AG04450 (cell line): ENCODE data around the gene MAPK13. TPM values are rescaled to one million over a fixed set of nuclear protein-coding genes. Genes with fewer than 3 reads are reported as not detected.
A peak's percentile ranks its signal among the peaks of the same experiment; 100 is the strongest.

ENCODE experiments used
- CTCF ChIA-PET: fragments of 300-600, 350-600 bp; formaldehyde crosslinking; extraction: SDS; loops from one replicate; lab custom pipeline; 2022; ENCODE audit warnings: antibody characterized with exemption, inconsistent platforms; lab: Charles Lee
- POLR2A ChIA-PET: fragments of 350-600 bp; formaldehyde crosslinking; extraction: SDS; loops from one replicate; lab custom pipeline; 2021; ENCODE audit warnings: antibody characterized with exemption, inconsistent platforms; lab: Yijun Ruan, JAX
- DNase-seq: peaks from one replicate; pipeline ENCODE4 v3.0.0-alpha.2; 2011; ENCODE audit warnings: low read depth, low spot score
- H3K27ac ChIP-seq: one replicate; pipeline ENCODE4 v1.5.1; 2012; ENCODE audit warnings: low read depth, low read length, control low read depth
- H3K27me3 ChIP-seq: one replicate; pipeline ENCODE4 v1.6.0; 2012; ENCODE audit warnings: low read length; ENCODE audit not compliant: control insufficient read depth, insufficient read depth
- H3K4me3 ChIP-seq: 2 replicates; pipeline ENCODE4 v1.5.1; 2011; ENCODE audit warnings: mild to moderate bottlenecking, low read depth, low read length, control low read depth
- H3K9me3 ChIP-seq: 2 replicates; pipeline ENCODE4 v1.5.1; 2012; ENCODE audit warnings: low read length; ENCODE audit not compliant: control insufficient read depth, insufficient read depth
- polyA plus RNA-seq: library from polyadenylated mRNA; depleted of rRNA; stranded (reverse); fragments of >200 nt; gene quantifications from 2 replicates; pipeline ENCODE4 v1.2.3, GENCODE V29; 2011
- TF ChIP-seq, protein P1 (sequence below): IDR thresholded peaks from 2 replicates; pipeline ENCODE4 v1.5.1; 2011; ENCODE audit warnings: low read depth, low read length, control low read depth, inconsistent platforms

The MAPK13 gene
- polyA plus RNA-seq, 1 experiment: 3.8 TPM

DNA sequence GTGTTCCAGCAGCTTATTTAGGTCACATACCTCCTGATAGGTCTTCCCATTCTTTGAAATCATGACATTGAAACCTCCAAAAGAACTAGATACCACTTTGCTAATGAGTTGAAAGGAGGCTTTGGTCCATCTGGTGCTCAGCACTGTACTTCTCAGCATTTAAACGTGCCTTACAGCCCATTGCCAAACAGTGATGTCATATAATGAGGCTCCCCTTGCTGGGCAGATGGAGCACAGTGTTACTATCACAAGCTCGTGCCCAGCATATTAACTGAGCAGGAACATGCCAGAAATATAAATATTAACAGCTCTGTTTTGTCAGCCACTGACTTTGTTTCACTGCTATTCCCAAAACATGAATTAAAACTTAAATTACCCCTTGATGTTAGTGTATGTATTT is 25.5 kb upstream of the MAPK13 start:
- 0 out of 2 replicates have a peak, but pooled peaks cover 3% of the 10 kb centered on the region for H3K9me3 ChIP-seq
- no peak for DNase-seq
- POLR2A ChIA-PET: no interaction called here
- H3K27ac ChIP-seq: no peak overlapping the region
- no peaks in the 10 kb centered on the region for H3K27me3 ChIP-seq
- CTCF ChIA-PET: interaction anchor here (0.8 to 4.0 kb wide), 3 partner anchors 10 to 582 kb away, joined by 3 to 53 read pairs (median 5); no protein-coding TSS in a partner anchor
- H3K4me3 ChIP-seq: no peak overlapping the region
- TF ChIP-seq, protein P1, sequence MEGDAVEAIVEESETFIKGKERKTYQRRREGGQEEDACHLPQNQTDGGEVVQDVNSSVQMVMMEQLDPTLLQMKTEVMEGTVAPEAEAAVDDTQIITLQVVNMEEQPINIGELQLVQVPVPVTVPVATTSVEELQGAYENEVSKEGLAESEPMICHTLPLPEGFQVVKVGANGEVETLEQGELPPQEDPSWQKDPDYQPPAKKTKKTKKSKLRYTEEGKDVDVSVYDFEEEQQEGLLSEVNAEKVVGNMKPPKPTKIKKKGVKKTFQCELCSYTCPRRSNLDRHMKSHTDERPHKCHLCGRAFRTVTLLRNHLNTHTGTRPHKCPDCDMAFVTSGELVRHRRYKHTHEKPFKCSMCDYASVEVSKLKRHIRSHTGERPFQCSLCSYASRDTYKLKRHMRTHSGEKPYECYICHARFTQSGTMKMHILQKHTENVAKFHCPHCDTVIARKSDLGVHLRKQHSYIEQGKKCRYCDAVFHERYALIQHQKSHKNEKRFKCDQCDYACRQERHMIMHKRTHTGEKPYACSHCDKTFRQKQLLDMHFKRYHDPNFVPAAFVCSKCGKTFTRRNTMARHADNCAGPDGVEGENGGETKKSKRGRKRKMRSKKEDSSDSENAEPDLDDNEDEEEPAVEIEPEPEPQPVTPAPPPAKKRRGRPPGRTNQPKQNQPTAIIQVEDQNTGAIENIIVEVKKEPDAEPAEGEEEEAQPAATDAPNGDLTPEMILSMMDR: no peak

DNA sequence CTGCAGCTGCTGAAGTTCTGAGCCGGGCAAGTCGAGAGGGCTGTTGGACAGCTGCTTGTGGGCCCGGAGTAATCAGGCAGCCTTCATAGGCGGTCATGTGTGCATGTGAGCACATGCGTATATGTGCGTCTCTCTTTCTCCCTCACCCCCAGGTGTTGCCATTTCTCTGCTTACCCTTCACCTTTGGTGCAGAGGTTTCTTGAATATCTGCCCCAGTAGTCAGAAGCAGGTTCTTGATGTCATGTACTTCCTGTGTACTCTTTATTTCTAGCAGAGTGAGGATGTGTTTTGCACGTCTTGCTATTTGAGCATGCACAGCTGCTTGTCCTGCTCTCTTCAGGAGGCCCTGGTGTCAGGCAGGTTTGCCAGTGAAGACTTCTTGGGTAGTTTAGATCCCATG is 21.2 kb upstream of the MAPK13 start:
- no peak overlapping the region for H3K4me3 ChIP-seq
- TF ChIP-seq, protein P1: no peak
- no peaks in the 10 kb centered on the region for H3K9me3 ChIP-seq
- POLR2A ChIA-PET: no interaction called here
- DNase-seq: no peak
- CTCF ChIA-PET: interaction anchor here (3.1 kb wide), 1 partner anchor 13 kb away, joined by 20 read pairs; no protein-coding TSS in a partner anchor
- no peaks in the 10 kb centered on the region for H3K27me3 ChIP-seq
- no peak overlapping the region for H3K27ac ChIP-seq

DNA sequence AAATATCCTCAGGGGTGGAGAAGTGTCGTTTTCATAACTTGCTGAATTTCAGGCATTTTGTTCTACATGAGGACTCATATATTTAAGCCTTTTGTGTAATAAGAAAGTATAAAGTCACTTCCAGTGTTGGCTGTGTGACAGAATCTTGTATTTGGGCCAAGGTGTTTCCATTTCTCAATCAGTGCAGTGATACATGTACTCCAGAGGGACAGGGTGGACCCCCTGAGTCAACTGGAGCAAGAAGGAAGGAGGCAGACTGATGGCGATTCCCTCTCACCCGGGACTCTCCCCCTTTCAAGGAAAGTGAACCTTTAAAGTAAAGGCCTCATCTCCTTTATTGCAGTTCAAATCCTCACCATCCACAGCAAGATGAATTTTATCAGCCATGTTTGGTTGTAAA is 20.3 kb upstream of the MAPK13 start:
- Histone ChIP-seq H3K27ac (no peak overlapping the region), H3K4me3 (no peak overlapping the region), H3K9me3 (no peaks in the 10 kb centered on the region), H3K27me3 (no peaks in the 10 kb centered on the region)
- ChIA-PET CTCF (interaction anchor here (1.0 to 2.2 kb wide), 2 partner anchors 12 to 15 kb away, joined by 3 to 8 read pairs; no protein-coding TSS in a partner anchor), POLR2A (no interaction called here)
- TF ChIP-seq, protein P1: no peak
- DNase-seq: no peak

DNA sequence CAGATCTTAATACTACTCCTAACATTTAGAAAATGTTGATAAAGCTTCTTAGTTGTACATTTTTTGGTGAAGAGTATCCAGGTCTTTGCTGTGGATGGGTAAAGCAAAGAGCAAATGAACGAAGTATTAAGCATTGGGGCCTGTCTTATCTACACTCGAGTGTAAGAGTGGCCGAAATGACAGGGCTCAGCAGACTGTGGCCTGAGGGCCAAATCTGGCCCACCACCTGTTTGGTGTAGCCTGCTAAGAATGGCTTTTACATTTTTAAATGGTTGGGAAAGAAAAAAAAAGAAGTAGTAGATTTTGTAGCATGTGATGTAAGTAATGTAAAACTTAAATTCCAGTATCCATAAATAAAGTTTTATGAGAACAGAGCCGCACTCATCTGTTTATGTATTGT is 19.4 kb upstream of the MAPK13 start:
- no peaks in the 10 kb centered on the region for H3K9me3 ChIP-seq
- H3K4me3 ChIP-seq: no peak overlapping the region
- no peak overlapping the region for H3K27ac ChIP-seq
- ChIA-PET CTCF (interaction anchor here (1.0 to 2.3 kb wide), 3 partner anchors 11 to 15 kb away, joined by 3 to 22 read pairs (median 8); no protein-coding TSS in a partner anchor), POLR2A (no interaction called here)
- no peaks in the 10 kb centered on the region for H3K27me3 ChIP-seq
- no peak for DNase-seq
- TF ChIP-seq, protein P1: no peak

DNA sequence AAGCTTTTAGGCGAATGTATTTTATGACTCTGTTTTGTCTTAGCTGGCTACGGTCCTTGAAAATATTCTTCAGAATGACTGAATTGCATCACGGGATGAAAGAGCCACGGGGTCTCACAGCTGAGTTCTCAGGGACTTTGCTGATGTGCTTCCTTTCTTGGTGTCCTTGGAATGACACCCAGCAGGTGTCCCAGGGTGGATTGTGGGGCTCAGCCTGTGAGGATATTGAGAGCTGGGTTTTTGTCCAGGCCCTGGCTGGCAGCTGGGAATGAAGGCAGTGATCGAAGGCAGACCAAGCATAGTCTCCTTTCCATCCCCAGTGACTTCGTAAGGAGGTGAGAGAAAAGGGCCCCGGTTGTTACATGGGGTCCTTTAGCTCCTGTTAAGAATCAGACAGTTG is 18.8 kb upstream of the MAPK13 start:
- ChIA-PET CTCF (interaction anchor here (0.6 to 2.3 kb wide), 3 partner anchors 11 to 179 kb away, joined by 3 to 22 read pairs (median 8); no protein-coding TSS in a partner anchor), POLR2A (no interaction called here)
- no peaks in the 10 kb centered on the region for H3K27me3 ChIP-seq
- H3K4me3 ChIP-seq: no peak overlapping the region
- peak overlapping the region; percentile 3 for H3K27ac ChIP-seq
- no peaks in the 10 kb centered on the region for H3K9me3 ChIP-seq
- DNase-seq: no peak
- TF ChIP-seq, protein P1: no peak
